GM11168 (cell line): Measurements from ENCODE around the gene KCTD17.

Source experiments
- in situ Hi-C: fragments of 300-500 bp; cut with MboI; formaldehyde crosslinking; loops from one replicate; pipeline ENCODE4 v1.12.0; 2022; ENCODE audit warnings: low sequenced_read_pairs; ENCODE audit not compliant: unreplicated experiment

The KCTD17 gene

DNA sequence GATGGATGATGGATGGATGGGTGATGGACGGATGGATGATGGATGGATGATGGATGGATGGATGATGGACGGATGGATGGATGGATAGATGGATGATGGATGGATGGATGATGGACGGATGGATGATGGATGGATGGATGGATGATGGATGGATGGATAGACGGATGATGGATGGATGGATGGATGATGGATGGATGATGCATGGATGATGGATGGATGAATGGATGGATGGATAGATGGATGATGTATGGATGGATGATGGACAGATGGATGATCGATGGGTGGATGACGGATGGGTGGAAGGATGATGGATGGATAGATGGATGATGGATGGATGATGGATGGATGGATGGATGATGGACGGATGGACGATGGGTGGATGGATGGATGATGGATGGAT, 21.1 kb downstream of the KCTD17 start:
- in situ Hi-C loops = no loop called here

DNA sequence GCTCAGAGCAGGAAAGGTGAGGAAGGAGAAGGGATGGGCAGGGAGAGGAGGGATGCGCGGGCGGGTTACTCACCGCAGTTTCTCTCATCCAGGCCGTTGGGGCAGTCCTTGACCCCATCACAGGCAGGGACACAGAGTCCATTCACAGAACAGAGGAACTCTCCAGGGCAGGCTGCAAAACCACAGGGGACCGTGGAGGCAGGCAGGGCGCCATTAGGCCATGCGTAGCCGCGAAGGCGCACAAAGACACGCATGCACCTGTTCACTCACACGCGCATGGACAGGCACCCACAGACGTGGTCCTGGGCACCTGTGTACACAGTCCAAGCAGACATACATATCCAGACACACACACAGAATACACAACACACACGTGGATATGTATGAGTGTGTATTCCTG, 23.0 kb downstream of the KCTD17 start:
- in situ Hi-C loops = no loop called here

DNA sequence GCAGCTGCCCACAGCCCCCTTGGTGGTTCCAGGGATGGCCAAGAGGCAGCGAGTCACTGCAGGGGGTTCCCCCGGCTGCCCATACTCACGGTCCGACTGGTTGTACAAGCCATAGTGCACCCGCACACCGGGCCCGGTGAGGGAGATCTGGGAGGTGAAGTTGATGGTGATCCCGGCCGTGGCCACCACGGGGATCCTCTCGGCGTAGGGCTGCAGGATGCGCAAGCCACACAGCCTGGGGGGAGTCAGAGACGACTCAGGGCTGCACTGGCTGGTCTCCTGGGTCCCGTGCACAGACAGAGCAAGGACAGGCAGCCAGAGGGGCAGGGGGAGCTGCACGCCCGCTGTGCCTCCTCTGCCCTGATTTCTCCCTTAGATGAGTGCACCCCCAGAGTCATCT, 23.5 kb downstream of the KCTD17 start:
- in situ Hi-C loops = no loop called here

DNA sequence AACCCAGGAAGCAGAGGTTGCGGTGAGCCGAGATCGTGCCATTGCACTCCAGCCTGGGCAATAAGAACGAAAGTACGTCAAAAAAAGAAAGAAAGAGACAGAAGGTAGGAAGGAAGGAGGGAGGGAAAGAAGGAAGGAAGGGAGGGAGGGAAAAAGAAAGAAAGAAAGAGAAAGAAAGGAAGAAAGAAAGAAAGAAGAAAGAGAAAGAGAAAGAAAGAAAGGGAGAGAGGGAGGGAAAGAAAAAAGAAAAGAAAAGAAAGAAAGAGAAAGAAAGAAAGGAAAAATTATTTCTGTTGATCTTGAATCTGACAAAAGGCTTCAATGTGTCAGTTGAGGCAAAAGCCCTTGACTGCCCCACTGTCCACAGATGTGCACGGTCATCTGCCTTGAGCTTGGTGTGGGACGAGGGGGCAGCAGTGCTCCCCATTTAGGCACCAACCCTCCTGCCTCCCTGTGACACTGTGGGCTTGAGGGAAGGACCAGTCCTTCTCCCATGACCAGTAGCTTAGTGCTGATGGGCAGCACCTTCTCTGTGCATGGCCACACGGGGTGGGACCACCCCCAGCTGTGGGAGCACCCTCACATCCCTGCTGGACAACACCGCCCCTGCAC, 24.4 kb downstream of the KCTD17 start:
- in situ Hi-C loops = no loop called here

DNA sequence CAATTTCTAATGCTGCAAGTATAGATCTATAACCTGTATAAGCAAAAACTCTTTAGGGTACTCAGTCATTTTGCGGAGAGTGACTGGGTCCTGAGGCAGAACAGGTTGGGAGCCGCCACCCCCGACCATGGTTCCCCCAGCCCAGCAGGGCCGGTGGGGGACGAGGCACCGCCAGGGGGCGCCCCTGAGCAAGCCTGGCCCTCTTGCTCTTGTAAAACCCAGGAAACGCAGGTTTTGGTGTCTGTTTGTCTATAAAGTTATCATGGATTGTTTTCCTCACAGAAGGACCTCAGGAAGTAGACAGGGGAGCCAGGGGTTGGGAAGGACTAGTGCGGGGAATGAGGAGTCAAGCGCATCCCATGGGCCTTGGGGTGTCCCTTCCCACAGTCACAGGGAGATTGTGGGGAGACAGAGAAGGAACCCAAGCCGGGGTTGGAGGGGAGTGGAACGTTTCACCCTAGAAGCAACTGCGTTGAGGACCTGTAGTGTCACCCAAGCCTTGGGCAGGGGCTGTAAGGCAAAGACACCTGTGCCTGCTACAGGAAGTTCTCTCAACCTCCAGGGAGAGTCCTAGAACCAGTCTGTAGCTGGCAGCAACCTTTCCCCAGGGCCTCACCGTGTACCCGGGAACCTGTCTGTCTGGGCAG, 26.4 kb downstream of the KCTD17 start:
- in situ Hi-C loops = no loop called here

DNA sequence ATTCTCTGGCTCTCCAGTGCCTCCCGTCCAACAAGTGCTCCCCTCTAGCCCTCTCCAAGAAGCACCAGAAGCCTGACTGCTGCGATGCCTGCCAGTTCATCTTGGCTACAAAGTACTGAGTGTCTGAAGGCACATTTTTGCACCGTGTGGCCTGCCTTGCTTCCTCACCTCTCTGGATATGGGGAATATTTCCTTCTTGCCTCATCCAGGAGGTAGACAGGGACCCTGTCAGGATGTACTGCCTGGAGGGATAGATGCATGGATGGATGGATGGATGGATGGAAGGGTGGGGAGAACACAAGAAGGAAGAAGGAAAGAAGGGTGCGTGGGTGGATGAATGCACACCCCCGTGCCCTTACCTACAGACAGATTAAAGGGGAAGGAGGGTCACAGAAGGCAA, 27.6 kb downstream of the KCTD17 start:
- in situ Hi-C loops = no loop called here

DNA sequence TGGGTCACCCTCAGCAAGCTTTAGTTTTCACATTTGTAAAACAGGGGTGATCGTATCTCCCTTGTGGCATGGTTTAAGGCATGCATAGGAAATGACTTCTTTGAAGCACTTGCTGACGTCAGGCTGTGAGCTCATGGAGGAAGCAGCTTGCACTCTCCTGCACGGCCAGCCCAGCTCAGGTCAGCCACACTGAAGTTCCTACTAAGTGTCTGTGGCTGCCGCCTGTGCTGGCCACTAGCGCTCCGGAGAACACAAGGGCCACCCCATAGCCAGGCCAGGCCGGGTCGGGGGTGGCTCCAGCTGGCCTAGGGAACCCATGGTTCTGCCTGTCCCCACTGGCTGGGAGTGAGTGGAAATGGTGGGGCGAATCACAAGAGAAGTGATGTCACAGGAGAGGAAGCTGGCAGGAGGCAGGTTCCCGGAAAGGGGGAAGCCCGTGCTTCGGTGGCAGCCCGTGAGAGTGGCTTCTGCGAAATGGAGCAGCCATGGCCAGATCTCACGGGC, 28.2 kb downstream of the KCTD17 start:
- in situ Hi-C loops = loop anchor here (5.0 kb wide), 1 partner anchor 108 kb away; the partner anchor contains the start of gene C1QTNF6

DNA sequence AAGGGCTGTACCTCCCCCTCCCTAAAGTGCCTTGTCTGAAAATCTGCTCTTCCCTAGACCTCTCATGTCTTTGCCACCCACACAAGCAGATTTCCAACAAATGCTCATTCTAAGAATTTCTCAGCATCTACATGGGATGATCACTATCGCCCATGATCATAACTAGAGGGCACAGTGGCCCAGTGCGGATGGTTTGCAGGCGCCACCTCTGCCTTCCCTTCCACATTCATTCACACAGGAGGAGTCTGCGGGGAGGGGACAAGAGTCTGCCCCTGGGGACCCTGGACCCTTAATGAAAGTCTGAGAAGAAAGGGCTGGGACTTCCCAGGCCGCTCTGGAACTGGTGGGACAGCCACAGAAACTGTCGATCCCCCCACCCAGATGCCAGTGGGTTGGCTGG, 28.9 kb downstream of the KCTD17 start:
- in situ Hi-C loops = loop anchor here (5.0 kb wide), 1 partner anchor 107 kb away; the partner anchor contains the start of gene C1QTNF6

DNA sequence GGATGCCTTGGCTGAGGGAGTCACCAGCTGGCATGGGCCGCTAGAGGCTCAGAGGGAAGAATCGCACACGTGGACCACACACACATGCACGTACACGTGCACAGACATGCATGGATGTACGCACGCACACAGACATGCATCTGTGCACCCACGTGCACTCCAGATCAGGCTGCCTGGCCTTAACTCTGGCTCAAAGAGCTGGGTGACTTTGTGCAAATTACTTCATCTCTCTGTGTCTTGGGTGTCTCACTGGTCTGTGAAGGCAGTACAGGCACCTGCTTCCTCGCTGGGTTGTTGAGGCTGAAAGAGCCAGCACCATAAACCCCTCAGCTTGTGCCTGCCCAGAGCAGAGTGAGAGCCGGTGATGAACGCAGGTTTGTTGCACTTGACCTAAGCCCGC, 29.3 kb downstream of the KCTD17 start:
- in situ Hi-C loops = loop anchor here (5.0 kb wide), 1 partner anchor 106 kb away; the partner anchor contains the start of gene C1QTNF6

DNA sequence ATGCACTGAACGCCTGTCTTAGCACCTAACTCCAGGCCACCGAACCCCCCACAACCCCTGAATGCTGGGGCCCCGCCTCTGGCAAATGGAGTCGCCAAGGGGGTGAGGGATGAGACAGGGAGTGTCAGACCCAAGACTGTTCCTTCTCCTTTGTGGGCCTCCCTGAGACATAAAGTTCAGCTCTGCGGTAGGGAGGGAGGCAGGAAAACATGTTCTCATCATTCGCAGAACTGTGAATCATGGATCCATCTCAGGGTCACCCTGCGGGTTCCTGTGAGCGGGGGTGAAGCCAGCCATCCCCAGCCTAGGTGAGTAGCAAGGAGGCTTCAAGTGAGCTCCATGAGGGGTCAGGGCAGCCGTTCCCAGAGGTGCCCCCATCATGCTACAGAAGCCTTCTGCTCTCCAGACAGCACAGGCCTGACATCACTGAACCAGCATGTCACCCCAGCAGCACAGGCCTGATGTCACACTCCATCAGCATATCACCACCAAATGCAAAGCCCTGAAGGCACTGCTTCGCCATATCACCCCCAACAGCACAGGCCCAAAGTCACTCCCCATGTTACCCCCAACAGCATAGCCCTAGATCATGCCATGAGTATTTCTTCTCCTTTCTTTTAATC, 30.8 kb downstream of the KCTD17 start:
- in situ Hi-C loops = loop anchor here (5.0 kb wide), 1 partner anchor 105 kb away; the partner anchor contains the start of gene C1QTNF6

DNA sequence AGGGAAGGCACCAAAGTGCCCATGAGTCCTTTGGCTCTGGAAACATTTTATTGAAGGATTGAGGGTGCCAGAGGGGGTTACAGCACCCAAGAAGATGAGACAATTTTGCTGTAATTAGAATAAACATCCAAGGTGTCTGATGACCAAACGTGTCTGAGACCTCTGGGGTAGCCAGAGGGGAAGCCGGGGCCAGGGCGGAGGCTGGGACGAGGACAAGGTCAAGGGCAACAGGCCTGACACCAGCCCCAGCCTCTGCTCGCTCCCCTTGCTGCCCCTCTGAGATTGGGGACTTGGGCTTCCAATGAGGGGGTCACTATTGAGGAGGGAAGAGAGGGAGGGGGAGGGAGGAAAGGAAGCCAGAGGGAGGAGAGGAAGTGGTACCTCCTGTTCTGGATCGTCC, 32.4 kb downstream of the KCTD17 start:
- in situ Hi-C loops = loop anchor here (5.0 kb wide), 1 partner anchor 103 kb away; the partner anchor contains the start of gene C1QTNF6

DNA sequence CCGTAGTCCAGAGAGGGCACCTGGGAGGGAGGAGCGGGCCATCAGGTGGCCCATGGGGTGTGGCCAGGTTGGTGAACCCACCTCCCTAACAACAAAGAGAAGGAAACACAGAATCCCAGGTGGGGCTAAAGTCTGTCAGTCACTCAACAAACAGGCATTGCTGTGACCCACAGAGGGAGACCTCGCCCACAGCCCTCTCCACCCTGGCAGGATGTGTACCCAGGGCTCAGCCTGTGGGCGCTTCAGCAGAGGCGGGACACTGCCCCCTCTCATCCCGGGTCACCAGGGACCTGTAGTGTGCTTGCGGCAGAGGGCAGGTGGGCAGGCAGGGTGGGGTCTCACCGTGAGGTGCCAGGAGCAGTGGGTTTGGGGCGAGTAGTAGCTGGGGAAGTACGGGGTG, 32.8 kb downstream of the KCTD17 start:
- in situ Hi-C loops = loop anchor here (5.0 kb wide), 1 partner anchor 103 kb away; the partner anchor contains the start of gene C1QTNF6

DNA sequence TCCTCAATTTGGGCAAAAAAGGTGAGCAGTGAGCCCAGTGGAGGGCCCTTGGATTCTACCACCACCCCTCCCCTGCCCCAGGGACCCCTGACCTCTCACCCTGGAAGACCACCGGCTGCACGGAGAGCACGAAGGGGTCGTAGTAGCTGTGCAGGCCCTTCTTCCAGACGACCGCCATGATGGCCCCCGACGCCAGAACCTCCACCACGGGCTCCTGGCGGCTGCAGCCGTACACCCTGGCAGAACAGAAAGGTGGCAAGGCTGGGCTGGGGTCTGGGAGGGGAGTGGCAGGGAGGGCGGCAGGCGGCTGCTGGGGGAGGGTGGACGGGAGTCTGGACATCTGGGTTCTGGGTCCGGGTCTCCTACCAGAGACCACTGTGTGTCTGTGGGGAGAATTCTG, 34.6 kb downstream of the KCTD17 start:
- in situ Hi-C loops = no loop called here

DNA sequence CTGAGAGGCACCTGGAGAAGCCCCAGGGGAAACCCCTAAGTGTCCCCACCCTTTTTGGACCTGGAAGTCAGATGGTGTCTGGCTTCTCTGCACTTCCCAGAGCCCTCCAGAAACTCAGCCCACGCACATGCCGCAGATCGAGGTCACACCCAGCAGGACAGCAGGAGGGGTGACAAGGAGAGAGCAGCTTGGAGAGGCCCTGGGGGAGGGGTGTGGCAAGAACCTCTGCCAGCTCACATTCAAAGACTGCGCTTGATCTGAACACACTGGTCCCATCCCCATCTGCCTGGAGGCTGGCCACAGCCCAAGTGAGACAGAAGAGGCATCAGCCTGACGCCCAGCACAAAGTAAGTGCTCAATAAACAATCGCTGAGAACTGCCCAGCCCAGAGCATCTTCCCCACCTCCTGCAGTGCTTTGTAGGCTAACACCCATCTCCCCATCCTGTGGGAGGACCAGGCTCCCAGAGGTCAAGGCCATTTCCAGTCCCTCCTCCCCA, 36.6 kb downstream of the KCTD17 start:
- in situ Hi-C loops = no loop called here

DNA sequence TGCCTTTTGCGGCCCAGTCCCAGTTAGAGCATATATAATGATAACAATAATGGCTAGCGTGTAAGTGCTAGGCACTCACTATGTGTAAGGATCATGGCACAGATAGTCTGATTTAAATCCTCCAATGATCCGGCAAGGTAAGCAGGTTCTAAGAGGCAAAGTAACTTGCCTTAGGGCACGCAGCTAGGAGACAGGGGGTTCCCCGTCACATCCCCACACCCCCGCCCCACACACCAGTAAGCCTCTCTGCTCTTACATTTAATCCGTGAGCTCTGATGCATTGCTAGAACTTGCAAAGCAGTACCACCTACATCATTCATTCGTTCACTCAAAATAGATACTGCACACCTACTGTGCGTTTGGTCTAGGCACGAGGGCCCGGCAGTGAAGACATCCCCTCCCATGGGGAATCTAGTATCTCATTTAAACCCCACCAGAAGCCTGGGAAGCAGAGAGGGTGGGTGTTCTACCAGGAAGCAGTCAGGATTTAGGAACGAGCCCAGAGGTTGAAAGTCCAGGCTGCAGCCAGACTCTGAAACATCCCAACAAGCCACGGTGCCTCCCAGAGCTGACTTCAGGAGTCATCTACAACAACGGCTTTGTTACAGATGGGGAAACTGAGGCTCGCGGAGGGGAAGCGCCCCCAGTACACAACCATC, 37.3 kb downstream of the KCTD17 start:
- in situ Hi-C loops = no loop called here

DNA sequence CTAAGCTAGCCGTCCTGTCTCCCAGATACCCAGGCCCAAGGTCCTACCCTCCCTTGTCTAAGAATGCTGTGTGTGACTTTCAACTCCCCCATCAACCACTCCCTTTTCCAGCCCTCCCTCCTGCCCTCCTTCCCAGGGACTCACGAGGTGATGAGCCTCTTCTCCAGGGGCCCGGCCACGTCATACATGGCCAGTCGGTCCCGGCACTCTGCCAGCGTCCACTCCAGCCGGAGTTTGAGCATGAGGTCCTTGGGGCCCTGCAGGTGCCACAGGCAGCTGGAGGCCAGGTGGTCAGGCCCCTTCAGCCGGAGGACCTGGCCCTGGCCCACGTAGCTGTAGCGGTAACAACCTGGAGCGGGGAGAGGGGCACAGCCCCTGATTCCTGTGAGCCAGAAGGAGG, 37.9 kb downstream of the KCTD17 start:
- in situ Hi-C loops = no loop called here

DNA sequence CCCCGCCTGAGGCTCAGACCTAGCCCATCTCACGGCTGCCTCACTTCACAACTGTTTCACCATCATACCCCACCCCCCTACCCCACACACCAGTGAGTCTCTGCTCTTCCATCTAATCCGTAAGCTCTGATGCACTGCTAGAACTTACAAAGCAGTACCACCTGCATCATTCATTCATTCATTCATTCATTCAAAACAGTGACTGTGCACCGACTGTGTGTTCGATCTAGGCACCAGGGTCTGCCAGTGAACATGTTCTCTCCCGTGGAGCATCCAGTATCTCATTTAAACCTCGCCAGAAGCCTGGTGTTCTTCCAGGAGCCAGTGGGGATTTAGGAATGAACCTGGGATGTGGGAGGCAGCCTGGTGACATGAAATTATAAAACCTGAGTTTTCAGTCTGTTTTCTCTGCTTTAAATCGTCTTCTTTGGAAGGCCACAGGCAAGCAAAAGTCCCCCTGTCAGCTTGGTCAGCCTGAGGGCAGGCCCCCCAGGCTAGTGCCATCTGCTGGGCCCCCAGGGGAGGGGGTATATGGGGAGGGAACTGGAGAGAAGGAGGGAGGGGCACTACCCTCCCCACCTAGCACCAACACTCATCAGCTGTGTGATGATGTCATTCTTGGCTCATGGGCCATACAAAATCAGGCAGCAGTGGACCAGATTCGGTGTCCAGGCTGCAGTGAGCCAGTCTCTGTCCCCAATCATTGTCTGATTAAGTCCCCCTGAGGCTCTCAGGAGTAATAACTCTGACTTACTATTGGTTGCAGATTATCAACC, 39.6 kb downstream of the KCTD17 start:
- in situ Hi-C loops = no loop called here

DNA sequence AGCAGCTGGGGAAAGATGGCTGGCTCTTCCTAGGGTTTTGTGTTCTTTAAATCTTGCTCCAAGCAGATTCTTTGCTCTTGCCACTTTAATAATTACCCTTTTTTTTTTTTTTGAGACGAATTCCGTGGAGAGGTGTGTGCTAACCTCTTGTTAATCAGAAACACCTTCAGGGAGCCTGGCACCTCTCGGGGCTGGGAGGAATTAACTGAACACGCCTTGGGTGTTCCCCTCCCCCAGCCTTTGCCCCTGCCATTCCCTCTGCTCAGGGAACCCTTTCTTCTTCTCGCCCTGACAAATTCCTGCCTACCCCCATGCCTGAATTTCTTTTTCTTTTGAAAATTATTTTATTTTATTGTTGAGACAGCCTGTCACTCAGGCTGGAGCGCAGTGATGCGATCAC, 40.5 kb downstream of the KCTD17 start:
- in situ Hi-C loops = no loop called here

DNA sequence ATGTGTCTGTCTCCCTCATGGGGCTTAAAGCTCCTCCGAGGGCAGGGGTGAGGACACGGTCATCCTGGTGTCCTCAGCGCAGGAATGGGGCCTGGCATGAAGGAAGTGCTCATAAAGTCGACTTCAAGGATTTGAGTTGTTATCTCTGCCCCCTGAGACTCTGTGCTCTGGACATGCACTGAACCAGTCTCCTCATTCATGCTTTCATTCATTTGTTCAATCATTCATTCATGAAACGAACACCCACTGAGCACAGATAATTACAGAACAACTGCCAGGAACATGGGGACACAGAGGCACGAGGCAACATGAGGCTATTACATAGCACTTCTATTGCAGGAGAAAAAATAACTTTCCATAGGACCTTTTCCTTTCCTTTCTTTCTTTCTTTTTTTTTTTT, 41.5 kb downstream of the KCTD17 start:
- in situ Hi-C loops = no loop called here

DNA sequence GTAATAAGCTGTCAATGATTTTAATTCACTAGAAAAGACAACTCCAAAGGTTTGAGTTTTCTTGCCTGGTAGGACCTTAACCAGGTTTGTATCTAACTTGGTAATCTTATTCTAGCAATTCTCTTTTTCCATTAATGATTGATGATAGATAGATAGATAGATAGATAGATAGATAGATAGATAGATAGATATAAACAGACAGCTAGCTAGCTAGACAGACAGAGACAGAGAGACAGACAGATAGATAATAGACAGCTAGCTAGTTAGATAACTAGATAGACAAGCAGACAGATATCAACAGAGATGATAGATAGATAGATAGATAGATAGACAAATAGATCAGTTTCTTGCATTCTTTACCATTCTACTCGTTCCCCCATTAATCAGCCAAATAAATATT, 42.7 kb downstream of the KCTD17 start:
- in situ Hi-C loops = no loop called here
